GM19324 (cell line): ENCODE results near the gene JAK1.

Source experiments
- ATAC-seq: cut with Tn5 transposase; IDR thresholded peaks from one replicate; pipeline ENCODE4 v1.9.1; 2021; ENCODE audit warnings: mild to moderate bottlenecking, moderate library complexity; ENCODE audit not compliant: unreplicated experiment, low FRiP score

Gene JAK1

GRCh38 chr1:64873576-64873975, 92.8 kb downstream of the JAK1 start:
- no peak for ATAC-seq

- no peak for ATAC-seq
These were observed 94.3 kb downstream of the JAK1 start for GRCh38 chr1:64872067-64872466.

DNA sequence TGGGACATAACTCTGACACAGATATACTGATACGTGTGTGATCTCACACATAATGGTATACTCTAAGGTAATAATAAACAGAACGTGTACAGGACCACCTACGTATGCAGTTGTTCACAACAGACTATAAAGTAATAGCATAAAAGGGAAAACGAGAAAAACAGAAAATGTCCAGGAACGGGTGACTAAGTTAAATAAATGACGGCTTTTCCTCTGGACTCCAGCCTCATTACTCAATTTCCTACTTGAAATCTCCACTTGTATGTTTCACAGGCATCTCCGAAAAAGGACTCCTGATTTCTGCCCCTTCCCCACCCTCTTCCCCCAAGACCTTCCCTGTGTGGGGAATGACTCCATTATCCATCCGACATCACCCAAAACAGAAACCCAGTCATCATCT, 95.1 kb downstream of the JAK1 start:
- ATAC-seq = no peak

GRCh38 chr1:64867266-64867665, 99.1 kb downstream of the JAK1 start:
- ATAC-seq = no peak

DNA sequence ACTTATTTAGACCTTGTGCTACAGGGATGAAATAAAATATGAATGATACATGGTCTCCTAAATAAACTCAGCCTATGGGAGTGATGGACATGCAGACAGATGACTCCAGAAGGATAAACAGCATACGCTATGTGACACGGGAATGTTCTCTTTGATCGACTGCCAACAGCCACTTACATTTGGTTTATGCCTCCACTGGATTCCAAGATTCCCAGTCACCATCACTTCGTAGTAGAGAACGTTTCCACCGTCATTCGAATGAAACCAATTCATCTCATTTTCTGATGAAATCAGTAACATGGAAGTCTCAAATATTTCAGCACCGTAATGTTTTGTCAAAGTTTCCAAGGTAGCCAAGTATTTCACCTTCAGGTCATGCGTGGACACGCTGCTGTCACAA, 99.7 kb downstream of the JAK1 start:
- ATAC-seq = no peak

- no peak for ATAC-seq
These were observed 101.1 kb downstream of the JAK1 start for GRCh38 chr1:64865105-64865757.

DNA sequence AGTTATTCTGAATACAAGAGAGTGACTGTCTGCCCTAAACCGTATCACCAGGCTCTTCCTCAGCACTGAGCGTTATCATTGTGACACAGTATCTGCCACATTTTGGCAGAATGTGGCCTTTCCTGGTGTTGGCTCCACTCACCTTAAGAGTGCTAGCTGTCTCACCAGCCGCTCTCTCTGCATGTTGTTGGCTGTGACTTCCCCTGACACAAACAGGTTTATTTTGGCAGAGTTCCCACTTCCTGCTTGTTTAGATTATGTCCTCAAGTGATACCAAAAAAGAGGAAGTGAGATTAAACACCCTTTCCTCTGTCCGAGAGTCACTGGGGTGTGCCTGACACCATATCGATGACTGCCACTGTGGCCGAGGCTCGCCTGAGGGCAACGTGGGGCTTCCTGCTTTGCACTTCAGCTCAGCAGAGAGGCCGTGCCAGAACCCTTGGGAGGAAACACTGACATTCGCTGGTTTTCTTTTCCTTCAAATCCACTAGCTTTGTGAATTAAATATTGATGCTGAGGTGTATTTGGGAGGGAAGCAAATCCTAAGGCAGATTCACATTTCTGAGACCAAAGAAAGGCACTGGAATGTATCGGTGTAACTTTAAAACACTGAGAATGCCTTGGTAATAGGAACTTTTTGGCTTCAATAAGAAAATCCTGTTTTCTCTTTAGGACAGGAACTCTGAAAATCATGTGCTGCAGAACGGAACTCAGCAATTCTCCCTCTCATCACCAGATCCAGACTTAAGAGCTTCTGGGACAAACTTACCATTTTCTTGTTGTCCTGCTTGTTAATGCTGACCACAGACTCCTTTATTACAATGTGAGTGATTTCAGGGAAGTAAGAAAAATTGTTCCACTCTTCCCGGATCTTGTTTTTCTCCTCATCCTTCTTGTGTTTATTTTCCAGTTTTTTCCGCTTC, 102.1 kb downstream of the JAK1 start:
- ATAC-seq = peak; percentile 99

- ATAC-seq = no peak
These were observed 104.7 kb downstream of the JAK1 start for GRCh38 chr1:64861611-64862010.

DNA sequence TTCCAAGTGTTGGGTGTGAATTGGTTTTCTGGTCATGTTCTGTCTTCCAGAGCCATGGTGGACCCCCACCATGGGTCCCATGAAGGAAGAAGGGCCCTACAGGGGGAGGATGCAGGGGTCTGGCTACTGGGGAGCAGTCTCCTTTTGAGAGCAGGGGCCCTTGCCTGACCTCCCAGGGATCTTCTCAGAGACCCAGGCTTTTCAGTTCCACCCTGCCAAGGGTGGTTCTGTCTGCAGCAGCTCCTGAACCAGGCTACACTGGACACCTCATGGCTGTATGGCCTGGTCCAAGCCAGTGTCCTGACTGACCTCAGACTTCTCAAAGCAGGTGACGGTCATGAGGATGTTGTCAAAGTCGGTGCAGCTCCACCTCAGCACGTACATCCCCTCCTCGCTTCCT, 109.0 kb downstream of the JAK1 start:
- ATAC-seq = no peak

DNA sequence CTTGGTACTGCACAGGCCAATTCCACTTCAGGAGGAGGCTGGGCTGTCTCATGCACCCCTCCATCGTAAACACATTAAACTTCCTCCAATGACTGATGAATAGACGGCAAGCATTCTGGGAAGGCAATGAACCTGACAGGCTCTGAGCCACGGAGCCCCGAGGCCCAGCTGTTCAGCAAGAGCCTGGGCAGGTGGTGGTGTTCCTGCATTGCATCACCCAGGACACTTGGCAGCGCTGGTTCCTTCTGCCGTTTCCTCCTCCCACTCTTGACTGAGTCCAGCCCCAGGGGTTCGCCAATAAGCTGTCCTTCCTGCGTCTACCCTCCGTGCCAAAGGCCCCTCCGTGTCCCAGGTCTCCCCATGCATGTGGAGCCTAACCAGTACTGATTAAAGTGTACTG, 109.8 kb downstream of the JAK1 start:
- no peak for ATAC-seq

GRCh38 chr1:64855557-64855956, 110.8 kb downstream of the JAK1 start:
- ATAC-seq = no peak

GRCh38 chr1:64854674-64855073, 111.7 kb downstream of the JAK1 start:
- ATAC-seq = no peak

DNA sequence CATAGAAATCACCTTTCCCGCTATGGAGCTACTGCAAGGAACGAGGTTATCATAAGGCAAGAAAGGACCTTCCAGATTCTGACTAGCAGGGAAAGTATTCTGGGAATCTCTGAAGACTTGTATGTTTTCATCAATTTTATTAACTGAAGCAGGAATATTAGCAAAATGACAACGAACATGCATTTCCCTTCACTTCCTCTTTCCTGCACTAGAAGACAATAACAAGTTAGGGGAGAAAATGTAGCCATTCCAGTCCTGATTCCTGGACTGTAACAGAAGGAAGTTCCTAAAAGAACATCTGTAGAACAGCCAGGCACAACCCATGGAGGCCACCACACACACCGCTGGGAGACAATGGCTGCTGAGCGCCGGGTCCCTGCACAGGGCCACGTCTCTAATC, 114.7 kb downstream of the JAK1 start:
- ATAC-seq = no peak

DNA sequence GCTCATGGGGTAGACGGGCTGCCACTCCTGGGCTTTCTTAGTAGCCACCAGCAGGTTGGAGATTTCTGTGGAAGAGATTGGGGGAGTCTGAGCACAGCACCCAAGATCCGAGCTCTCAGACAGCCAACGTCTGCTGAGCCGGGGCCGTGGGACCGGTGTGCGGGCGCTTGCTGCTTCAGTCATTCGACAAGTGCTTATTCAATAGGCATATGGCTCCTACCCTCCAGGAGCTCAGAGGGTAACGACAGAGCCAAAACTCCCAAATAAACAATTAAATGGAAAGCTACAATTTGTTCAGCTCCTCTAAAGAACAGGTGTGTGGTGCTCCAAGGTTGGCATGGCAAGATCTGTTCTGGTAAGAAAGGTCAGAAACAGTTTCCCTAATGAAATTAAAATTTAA, 115.5 kb downstream of the JAK1 start:
- ATAC-seq = no peak

DNA sequence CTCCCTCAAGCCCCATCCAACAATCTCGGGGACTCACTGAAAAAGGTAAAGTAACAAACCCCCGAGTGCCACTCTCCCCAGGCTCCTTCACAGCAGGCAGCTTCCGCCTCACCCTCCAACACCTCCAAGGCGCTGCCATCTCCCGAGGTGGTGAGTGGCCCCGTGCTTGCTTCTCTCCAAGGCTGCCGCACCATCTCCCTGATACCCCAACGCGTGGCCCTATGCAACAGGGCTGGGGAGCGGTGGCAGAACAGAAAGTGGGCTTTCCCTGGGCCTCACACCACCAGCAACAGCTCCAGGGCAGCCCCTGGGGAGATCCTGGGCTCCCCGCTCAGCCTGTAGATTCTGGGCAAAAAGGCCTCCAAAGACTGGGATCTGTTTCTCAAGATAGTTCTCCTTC, 116.4 kb downstream of the JAK1 start:
- no peak for ATAC-seq

GRCh38 chr1:64848803-64849202, 117.5 kb downstream of the JAK1 start:
- ATAC-seq = no peak

GRCh38 chr1:64848136-64848535, 118.2 kb downstream of the JAK1 start:
- ATAC-seq = no peak

GRCh38 chr1:64847666-64848065, 118.7 kb downstream of the JAK1 start:
- no peak for ATAC-seq

GRCh38 chr1:64846573-64847430, 119.5 kb downstream of the JAK1 start:
- ATAC-seq = no peak

DNA sequence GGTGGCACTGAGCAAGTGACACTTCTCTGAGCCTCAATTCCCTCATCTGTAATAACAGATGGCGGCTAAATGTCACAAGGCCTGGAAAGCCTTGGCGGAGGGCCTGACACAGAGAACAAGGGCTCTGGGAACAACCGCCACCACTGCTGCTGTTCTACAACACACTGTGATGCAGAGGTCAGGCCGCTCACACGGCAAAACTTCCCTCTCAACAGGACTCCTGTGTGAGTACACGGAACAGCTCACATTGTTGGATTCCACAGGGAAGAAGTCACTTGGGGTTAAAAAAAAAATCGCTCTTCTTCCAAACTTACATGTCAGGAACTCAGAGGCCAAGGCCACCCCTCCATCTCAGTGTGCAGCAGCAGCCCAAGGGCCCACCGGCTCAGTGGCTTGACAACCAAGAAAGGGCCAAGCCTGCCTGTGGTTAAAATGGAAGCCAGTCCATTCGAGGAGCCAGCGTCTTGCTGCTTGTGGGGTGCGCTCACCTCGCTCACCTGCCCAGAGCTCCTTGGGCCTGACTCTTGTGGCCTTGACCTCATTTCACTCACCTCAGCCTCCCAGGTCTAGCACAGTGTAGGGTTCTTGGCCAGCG, 120.4 kb downstream of the JAK1 start:
- no peak for ATAC-seq

DNA sequence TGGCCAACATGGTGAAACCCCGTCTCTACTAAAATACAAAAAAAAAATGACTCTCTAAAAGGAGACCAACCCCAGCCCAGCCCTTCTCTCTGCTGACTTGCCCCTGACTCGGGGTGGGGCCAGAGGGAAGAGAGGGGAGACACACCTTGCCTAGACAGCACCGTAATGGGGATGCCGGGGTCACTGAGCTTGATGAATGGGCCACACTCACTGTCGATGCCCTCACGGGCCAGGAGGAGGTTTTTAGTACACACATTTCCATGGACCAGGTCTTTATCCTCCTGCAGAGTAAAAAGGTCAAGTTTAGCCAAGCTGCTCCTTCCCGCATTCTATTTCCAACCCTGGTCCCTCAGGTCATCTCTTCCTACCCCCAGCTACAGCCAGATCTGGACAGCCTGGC, 121.7 kb downstream of the JAK1 start:
- ATAC-seq = no peak
